Ishikawa (cell line): ENCODE data around the gene DAAM1.

Experiments
- CEBPB ChIP-seq: IDR thresholded peaks from 2 replicates; pipeline ENCODE4 v1.6.1; 2012
- CREB1 ChIP-seq: IDR thresholded peaks from 2 replicates; pipeline ENCODE4 v1.6.1; 2012; ENCODE audit warnings: low read depth
- EGR1 ChIP-seq: IDR thresholded peaks from 2 replicates; pipeline ENCODE4 v1.6.1; 2012
- EP300 ChIP-seq: IDR thresholded peaks from 2 replicates; pipeline ENCODE4 v1.6.1; 2012; ENCODE audit warnings: borderline replicate concordance
- RAD21 ChIP-seq: IDR thresholded peaks from 2 replicates; pipeline ENCODE4 v1.6.1; 2012; ENCODE audit warnings: low read depth
- TAF1 ChIP-seq: IDR thresholded peaks from 2 replicates; pipeline ENCODE4 v1.6.1; 2012; ENCODE audit warnings: low read depth, mild to moderate bottlenecking
- TCF12 ChIP-seq: IDR thresholded peaks from 2 replicates; pipeline ENCODE4 v1.6.1; 2012; ENCODE audit warnings: low read depth
- USF1 ChIP-seq: IDR thresholded peaks from 2 replicates; pipeline ENCODE4 v1.6.1; 2012
- ZBTB7A ChIP-seq: IDR thresholded peaks from 2 replicates; pipeline ENCODE4 v1.6.1; 2012; ENCODE audit warnings: low read depth
- TF ChIP-seq, protein P1 (sequence below): IDR thresholded peaks from 2 replicates; pipeline ENCODE4 v1.6.1; 2012
- TF ChIP-seq, protein P2 (sequence below): IDR thresholded peaks from 2 replicates; pipeline ENCODE4 v1.6.1; 2012; ENCODE audit warnings: low read depth, mild to moderate bottlenecking

DNA sequence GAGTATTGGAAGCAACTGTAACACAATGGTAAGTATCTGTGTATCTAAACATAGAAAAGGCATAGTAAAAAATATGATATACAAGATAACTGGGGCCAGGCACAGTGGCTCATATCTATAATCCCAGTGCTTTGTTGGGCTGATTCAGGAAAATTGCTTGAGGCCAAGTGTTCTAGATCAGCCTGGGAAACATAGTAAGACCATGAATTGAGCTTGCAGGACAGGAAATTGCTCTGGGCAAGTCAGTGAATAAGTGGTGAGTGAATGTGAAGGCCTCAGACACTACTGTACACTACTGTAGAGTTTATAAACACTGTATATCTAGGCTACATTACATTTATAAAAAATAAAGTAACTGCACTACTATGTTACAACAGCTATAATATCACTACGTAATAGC, 201.5 kb downstream of the DAAM1 start:
- TF ChIP-seq ZBTB7A (no peak), EP300 (no peak), TCF12 (no peak), USF1 (no peak), RAD21 (no peak), CREB1 (no peak), CEBPB (no peak), EGR1 (no peak), TAF1 (no peak)
- TF ChIP-seq, protein P1, sequence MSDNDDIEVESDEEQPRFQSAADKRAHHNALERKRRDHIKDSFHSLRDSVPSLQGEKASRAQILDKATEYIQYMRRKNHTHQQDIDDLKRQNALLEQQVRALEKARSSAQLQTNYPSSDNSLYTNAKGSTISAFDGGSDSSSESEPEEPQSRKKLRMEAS, result no peak
- TF ChIP-seq, protein P2, sequence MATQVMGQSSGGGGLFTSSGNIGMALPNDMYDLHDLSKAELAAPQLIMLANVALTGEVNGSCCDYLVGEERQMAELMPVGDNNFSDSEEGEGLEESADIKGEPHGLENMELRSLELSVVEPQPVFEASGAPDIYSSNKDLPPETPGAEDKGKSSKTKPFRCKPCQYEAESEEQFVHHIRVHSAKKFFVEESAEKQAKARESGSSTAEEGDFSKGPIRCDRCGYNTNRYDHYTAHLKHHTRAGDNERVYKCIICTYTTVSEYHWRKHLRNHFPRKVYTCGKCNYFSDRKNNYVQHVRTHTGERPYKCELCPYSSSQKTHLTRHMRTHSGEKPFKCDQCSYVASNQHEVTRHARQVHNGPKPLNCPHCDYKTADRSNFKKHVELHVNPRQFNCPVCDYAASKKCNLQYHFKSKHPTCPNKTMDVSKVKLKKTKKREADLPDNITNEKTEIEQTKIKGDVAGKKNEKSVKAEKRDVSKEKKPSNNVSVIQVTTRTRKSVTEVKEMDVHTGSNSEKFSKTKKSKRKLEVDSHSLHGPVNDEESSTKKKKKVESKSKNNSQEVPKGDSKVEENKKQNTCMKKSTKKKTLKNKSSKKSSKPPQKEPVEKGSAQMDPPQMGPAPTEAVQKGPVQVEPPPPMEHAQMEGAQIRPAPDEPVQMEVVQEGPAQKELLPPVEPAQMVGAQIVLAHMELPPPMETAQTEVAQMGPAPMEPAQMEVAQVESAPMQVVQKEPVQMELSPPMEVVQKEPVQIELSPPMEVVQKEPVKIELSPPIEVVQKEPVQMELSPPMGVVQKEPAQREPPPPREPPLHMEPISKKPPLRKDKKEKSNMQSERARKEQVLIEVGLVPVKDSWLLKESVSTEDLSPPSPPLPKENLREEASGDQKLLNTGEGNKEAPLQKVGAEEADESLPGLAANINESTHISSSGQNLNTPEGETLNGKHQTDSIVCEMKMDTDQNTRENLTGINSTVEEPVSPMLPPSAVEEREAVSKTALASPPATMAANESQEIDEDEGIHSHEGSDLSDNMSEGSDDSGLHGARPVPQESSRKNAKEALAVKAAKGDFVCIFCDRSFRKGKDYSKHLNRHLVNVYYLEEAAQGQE, result no peak
